ENCODE measurements around the gene MYO5B. TPM values are rescaled to one million over a fixed set of nuclear protein-coding genes. Genes with fewer than 3 reads are reported as not detected.
"Not testable (repeated sequence)": the region's sequence is repeated elsewhere in the genome, so short reads cannot be mapped to it uniquely, and the experiment has no call there.

The MYO5B gene
- total RNA-seq, 1 experiment from 2014 or later = 0.66 TPM

DNA sequence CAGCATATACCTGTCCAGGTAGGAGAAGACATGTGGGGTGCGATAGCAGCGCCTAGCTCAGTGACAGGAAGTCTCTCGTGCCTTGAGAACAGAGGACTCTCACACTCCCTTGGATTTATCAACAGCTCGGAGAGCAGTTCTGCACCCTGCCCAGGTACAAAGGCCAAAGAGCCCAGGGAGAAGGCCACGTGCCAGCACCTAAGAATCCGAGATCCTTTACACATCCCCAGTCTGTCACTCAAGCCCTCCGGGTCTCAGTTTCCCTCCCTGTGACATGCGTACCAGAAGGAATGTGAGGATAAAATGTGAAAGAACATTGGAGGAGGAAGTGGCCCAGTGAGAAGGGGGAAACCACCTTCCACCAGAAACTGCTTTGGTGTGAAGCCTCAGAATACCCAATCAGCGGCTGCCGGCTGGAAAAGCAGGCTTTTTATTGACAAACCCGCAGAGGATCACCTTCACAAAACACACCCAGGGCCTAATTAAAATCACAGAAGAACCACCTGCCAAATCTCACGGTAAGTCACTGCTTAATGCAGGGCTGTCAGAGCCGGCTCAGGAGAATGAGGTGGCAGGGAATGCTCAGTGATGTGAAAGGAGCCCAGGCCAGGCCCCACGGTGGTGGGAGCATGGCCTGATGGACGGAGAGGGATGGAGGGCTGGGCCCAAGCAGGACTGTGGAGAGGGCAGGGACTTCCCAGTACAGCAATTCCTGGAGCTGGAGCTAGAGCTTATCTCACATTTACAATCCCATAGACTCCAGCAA lies 66.3 kb downstream of the MYO5B start:
- in situ Hi-C loops (cut with HindIII; ENCODE audit: low pct_unique_long_range_greater_than_20kb, low sequenced_read_pairs) = no loop called here
- DNase-seq (ENCODE audit: low read depth, low spot score) = no peak

DNA sequence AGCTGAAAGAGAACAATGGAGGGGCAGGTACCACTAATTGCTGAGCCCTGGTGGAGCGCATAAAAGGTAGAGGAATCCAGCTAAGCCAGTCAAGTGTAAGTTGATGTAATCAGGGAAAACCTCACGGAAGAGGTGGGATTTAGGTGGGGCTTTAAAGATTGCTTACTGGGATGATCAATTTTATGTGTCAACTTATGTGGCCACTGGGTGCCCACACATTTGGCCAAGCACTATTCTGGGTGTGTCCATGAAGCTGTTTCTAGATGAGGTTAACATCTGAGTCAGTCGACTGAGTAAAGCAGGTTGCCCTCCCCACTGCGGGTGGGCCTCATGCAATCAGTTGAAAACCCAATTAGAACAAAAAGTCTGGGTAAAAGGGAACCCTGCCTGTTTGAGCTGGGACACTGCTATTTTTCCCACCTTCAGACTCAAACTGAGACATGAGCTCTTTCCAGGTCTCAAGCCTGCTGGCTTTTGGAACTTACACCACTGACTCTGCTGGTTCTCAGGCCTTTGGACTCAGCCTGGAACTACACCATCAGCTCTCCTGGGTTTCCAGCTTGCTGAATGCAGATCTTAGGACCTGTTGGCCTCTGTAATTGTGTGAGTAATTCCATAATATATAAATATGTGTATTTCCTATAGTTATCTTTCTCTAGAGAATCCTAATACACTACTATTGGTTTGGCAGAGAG lies 67.3 kb downstream of the MYO5B start:
- in situ Hi-C loops (cut with HindIII; ENCODE audit: low pct_unique_long_range_greater_than_20kb, low sequenced_read_pairs) = no loop called here

DNA sequence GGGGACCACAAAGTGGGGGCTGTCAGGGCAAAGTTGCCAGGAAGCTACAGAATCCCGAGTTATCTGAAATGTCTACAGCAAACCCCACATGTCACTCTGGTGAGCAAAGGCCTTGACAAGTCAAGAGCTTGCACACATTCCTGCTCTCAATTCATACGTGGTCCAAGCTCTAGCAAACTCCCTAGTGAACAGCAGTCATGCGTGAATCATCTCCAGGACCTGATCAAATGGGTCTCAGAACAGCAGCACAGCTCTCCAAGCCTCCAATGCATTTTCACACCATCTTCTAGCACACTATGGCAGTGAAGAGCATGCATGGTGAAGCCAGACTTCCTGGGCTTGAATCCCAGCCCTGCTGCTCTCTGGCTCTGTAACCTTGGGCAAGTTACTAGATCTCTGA lies 68.5 kb downstream of the MYO5B start:
- no peak for DNase-seq (ENCODE audit: low read depth, low spot score)
- in situ Hi-C loops (cut with HindIII; ENCODE audit: low pct_unique_long_range_greater_than_20kb, low sequenced_read_pairs) = no loop called here

More for the DNA sequence above, 67.3 kb downstream of the MYO5B start:
- no peak for DNase-seq (ENCODE audit: low read depth, low spot score)

DNA sequence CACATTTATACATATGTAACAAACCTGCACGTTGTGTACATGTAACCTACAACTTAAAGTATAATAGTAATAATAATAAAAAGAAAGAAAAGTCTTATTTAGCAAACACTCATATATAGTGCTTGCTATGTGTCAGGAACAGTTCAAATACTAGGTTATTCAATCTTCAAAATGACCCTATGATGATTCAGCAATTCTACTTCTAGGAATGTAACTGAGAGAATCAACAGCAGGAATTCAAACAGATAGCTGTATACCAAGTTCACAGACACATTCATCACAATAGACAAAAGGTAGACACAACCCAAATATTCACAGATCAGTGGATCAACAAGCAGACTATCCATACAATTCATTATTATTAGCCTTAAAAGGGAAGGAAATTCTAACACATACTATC lies 69.5 kb downstream of the MYO5B start:
- in situ Hi-C loops (cut with HindIII; ENCODE audit: low pct_unique_long_range_greater_than_20kb, low sequenced_read_pairs) = no loop called here
- DNase-seq (ENCODE audit: low read depth, low spot score) = no peak

DNA sequence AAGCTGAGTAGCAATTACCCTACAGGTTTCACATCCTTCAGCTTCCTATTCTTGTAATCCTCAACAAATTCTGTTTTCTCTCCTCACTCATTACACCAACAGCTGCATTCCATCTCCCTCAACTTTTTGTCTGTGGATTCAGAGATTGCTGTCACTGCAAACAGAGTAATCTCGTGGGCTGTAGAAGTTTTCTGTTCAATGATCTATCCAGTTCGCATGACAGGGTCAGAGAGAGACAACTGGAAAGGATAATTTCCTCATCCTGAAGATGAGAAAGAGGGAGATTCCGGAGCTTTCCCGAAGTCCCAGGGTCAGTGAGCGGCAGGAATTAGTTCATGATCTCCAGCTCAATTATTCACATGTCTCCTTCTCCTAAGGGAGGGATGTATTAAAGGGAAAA lies 75.7 kb downstream of the MYO5B start:
- DNase-seq (ENCODE audit: low read depth, low spot score) = no peak
- in situ Hi-C loops (cut with HindIII; ENCODE audit: low pct_unique_long_range_greater_than_20kb, low sequenced_read_pairs) = no loop called here

DNA sequence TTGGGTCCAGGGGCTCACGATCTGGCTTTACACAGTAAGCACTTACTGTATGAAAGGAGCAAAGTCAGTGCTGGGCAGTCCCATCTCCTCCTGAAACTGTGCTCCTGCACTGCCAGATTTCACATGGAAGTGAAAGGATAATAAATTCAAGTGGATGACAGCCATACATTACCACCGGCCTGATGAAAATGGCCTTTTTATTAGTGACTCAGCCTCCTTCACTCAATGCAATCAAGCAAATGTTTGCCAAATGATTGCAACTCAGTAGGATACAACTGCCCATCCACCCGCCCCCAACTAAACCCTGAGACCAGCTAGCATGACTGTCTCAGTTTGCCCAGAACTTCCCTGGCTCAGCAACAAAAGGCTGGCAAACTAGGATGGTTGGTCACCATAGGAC lies 77.1 kb downstream of the MYO5B start:
- in situ Hi-C loops (cut with HindIII; ENCODE audit: low pct_unique_long_range_greater_than_20kb, low sequenced_read_pairs) = no loop called here
- DNase-seq (ENCODE audit: low read depth, low spot score) = no peak

DNA sequence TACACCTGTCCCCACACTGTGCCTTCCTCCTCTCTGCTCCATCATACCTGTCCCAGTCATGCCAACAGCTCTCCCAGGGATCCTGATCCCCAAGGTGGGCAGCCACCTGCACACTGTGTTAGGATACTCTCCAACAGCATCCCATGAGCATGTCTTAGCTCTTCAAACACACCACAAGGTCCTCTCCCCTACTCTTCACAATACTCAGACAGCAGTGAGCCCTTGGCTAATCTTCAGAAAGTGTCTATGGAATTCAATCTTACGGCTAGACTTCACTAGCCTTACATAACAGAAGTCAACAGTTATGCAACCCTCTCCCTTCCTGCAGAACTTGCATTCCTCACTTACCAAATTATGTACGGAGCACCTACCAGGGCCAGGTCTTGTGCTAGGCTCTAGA lies 79.9 kb downstream of the MYO5B start:
- no peak for DNase-seq (ENCODE audit: low read depth, low spot score)

DNA sequence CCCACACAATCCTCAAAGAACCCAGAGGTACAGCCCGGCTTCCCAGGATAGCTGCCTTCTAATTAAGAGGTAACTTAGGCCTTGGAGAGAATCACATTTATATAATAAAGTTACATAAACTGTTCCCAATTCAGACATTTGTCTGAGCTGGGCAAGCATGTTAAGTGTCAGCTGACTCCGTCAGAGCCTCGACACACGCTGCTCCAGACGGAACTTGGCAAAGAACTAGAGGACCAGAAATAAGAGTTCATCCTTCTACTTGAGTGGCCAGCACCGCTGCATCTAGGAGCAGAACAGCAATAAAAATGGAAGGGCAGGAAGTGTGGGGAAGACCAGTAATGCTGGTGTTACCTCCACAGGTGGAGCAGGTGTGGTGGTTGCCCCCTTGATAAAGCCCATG lies 80.5 kb downstream of the MYO5B start:
- no peak for DNase-seq (ENCODE audit: low read depth, low spot score)
- in situ Hi-C loops (cut with HindIII; ENCODE audit: low pct_unique_long_range_greater_than_20kb, low sequenced_read_pairs) = no loop called here

More for the DNA sequence above, 79.9 kb downstream of the MYO5B start:
- in situ Hi-C loops (cut with HindIII; ENCODE audit: low pct_unique_long_range_greater_than_20kb, low sequenced_read_pairs) = no loop called here

DNA sequence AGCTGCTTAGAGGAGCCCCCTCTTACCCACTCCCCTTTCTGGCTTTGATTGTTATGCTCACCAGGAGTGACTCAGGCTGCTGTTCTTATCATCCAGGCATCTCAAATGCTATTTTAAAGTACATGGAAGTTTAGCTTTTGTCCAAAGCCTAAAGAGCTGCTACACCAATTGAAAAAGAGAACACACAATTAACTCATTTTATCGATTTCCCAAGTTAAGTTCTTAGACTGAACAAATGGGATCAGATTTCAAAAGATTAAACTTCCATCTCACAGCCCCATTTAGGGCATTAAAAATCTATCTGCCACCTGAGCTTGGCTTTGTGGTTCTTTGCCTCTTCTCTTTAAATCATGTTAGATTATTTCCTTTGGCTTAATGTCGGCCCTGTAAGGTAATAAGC lies 81.2 kb downstream of the MYO5B start:
- no peak for DNase-seq (ENCODE audit: low read depth, low spot score)
- in situ Hi-C loops (cut with HindIII; ENCODE audit: low pct_unique_long_range_greater_than_20kb, low sequenced_read_pairs) = no loop called here

DNA sequence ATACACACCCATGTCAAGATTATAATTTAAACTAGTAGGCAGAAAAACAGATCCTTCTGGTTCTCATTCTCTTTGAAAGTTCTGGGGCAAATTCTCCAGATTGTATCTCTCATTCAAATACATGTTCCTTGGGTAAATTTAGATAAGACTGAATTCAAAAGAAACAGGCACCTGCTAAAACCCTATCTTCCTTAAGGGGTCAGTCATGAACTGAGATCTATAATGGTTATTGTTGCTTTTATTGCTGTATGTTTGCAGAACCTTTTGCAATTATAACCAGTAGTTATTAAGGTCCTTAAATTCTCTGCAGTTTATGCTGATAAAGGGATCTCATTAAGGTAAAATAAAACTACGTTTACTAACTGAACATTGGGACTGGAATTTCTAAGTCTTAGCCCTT lies 83.5 kb downstream of the MYO5B start:
- no peak for DNase-seq (ENCODE audit: low read depth, low spot score)
- in situ Hi-C loops (cut with HindIII; ENCODE audit: low pct_unique_long_range_greater_than_20kb, low sequenced_read_pairs) = no loop called here

DNA sequence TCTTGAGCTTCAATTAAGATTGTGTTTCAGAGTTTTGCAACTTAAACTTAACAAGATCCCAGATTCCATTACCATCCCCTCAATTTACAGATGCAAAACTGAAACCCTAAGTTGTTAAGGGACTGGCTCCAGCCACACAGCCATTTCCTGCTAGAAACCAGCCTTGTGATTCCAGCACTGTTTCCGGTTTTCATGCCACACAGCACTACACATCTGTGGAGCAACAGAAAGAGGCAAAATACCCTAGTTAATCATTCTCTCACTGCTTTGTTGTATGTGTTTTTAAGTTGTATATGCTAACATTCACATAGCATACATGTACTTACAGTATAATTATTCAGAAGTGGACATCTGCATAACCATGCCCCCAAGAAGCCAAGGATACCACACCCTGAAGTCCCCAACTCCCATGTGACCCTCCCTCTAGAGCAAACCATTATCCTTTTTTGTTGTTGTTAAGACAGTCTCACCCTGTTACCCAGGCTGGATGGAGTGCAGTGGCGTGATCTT lies 87.4 kb downstream of the MYO5B start:
- DNase-seq (ENCODE audit: low read depth, low spot score) = no peak
- in situ Hi-C loops (cut with HindIII; ENCODE audit: low pct_unique_long_range_greater_than_20kb, low sequenced_read_pairs) = no loop called here

DNA sequence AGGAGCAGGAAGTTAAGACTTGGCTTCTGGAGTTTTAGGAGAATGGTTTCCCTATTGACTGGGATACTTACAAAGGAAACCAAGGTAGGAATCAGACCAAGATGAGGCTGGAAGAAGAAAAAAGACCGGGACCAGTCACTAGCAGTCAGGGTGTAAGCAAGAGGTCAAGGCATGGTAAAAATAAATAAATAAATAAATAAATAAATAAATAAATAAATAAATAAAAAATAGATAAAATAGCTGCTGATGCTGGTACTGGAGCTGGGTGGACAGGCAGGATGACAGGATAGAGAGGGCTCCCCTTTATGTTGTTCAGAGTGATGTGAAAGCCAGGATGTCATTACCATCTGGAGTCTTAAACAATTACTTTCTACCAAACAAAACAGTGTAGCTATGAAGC lies 89.9 kb downstream of the MYO5B start:
- in situ Hi-C loops (cut with HindIII; ENCODE audit: low pct_unique_long_range_greater_than_20kb, low sequenced_read_pairs) = no loop called here
- DNase-seq (ENCODE audit: low read depth, low spot score) = no peak

DNA sequence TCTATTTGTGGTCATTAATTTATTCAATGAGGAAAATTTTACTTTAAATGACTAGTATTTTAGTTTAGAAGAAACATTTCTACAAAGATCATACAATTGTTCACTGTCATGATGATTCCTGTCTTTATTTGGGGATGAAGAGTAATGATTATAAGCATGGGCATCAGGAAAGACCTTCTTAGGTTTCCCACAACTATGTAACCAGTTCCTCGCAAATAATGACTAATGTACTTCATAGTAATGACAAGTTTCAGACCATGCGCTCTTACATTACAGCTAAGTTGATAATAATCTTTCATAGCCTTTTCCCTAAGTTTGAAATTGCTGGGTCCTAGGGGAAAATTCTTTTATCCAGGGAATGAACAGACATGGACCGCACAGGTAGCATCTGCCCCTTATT lies 90.5 kb downstream of the MYO5B start:
- in situ Hi-C loops (cut with HindIII; ENCODE audit: low pct_unique_long_range_greater_than_20kb, low sequenced_read_pairs) = no loop called here
- DNase-seq (ENCODE audit: low read depth, low spot score) = no peak

DNA sequence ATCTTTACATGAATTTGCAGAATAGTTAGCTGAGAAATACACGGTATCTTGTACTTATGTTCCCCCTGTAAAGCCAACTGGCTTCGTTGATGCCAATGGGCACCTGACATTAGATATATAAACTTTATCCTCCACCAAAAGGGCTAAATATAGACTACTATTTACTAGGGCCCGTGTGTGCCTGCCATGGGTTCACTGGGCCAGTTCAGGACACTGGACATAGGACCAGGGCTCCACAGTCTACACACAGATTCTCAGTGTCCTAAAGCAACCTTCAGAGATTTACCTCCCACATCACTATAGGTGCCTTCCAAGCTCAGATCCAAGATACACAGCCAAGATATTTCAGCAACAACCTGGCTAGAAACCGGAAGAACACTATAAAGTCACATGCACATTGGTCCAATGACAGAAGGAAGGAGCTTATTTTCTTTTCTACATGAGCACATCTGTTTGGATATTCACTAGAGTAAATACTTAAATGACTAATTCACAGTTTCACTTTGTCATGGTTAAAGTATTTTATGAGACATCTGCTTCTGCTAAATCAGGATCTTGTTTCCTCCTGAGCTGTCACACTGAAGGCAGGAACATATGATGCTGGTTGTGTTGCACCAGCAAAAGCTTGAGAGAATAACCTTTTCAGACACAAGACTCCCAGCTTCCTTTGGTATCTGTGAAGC lies 95.1 kb downstream of the MYO5B start:
- DNase-seq (ENCODE audit: low read depth, low spot score) = no peak
- in situ Hi-C loops (cut with HindIII; ENCODE audit: low pct_unique_long_range_greater_than_20kb, low sequenced_read_pairs) = no loop called here

DNA sequence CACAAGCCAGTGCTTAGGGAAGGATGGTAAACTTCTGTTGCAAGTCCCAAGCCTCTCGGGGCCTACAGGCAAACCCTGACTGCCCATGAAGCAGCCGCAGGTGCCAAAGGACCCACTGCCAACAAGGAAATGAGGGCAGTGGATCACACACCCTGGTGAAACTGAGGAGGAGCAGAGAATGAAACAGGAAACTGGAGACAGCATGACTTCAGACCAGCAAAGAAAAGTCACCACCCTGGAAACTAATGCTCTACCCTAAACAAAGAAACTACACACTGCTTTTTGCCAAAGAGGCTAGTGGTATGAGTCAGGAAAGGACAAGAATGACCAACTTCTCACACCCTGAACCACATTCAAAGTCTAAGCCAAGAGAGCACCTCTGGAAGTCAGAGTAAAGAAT lies 97.2 kb downstream of the MYO5B start:
- peak; percentile 55 for DNase-seq (ENCODE audit: low read depth, low spot score)
- in situ Hi-C loops (cut with HindIII; ENCODE audit: low pct_unique_long_range_greater_than_20kb, low sequenced_read_pairs) = no loop called here

DNA sequence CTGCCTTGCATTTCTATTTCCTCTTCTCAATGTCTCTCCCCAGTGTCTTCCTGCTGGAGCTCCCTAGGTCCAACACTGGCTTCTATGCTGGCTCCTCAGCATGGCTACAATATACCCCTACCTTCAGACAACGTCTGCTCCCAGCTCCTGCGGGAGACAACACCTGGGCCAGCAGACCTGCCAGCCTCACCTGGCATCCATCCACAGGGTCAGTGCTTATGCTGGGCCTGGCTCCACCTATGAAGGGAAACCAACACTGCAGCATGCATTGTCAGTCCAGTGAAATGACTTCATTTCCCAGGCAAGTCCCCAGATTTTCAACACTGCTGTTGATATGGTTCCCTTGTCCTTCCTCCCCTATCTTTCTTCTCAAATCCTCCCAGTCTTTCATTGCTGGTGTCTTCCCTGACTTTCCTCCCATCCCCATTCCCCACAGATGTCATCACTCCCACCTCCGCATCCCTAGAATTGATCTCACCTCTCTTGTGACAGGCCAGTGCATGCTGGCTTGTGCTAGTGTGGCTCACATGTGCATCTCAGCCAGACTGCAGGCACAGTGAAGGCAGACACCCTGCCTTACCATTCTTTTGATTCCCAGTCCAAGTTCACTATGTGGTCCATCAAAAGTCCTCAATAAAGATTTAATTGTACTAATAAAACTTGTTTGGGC lies 98.0 kb downstream of the MYO5B start:
- in situ Hi-C loops (cut with HindIII; ENCODE audit: low pct_unique_long_range_greater_than_20kb, low sequenced_read_pairs) = no loop called here
- DNase-seq (ENCODE audit: low read depth, low spot score) = no peak

DNA sequence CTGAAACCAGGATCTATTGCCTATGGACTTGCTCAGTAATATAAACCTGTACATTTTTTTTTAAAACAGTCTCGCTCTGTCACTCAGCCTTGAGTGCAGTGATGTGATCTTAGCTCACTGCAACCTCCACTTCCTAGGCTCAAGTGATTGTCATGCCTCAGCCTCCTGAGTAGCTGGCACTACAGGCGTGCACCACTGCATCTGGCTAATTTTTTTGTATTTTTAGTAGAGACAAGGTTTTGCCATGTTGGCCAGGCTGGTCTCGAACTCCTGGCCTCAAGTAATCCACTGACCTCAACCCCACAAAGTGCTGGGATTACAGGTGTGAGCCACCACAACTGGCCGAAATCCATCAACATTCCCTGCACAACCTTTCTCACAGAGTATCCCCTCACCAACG lies 100.2 kb downstream of the MYO5B start:
- DNase-seq (ENCODE audit: low read depth, low spot score); in situ Hi-C loops (cut with HindIII; ENCODE audit: low pct_unique_long_range_greater_than_20kb, low sequenced_read_pairs): not testable (repeated sequence)

DNA sequence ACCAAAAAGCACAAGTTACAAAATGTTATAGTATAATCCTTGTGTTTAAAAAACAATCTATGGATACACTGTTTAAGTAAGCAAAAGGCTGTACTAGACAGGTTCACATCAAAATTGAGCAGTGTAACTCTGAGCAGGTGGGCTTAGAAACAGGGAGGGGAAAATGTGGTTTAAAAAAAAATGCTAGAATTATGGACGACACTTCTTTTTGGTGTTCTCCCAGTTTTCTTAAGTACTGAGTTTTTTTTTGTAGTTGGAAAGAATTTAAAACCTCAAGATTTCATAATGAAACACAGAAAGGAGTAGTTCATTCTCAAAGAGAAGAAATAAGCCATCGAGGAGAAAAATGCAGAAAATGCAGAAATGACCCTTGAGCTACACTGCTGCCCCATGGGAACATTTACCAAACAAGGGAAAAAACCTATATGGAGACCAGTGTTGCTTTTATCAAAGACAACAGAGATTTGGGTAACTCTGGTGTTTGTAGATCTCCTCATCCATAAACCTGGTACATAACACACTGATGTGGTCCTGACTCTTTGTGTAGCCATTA lies 100.7 kb downstream of the MYO5B start:
- in situ Hi-C loops (cut with HindIII; ENCODE audit: low pct_unique_long_range_greater_than_20kb, low sequenced_read_pairs) = no loop called here

More for the DNA sequence above, 100.7 kb downstream of the MYO5B start:
- no peak for DNase-seq (ENCODE audit: low read depth, low spot score)

Measured in SK-MEL-5 (cell line).